Spleen (tissue), 7 donors: Measurements from ENCODE around the gene PXDN.

ENCODE experiments used
- POLR2A ChIP-seq, 3 donors: fragments of 450-650 bp; IDR thresholded peaks; one replicate each; pipeline ENCODE4 v1.5.1; 2017; ENCODE audit warnings: antibody characterized with exemption in 3 of 3, mild to moderate bottlenecking in 1 of 3
- POLR2AphosphoS5 ChIP-seq, 3 donors: sonication (generic); formaldehyde crosslinking; IDR thresholded peaks; one replicate each; pipeline ENCODE4 v1.5.1; 2017; ENCODE audit warnings: antibody characterized with exemption in 3 of 3
- TF ChIP-seq, protein P1 (sequence below), 11 experiments: fragments of 200-600 bp in 7 of 11; fragments of 450-650 bp in 4 of 11; sonication (generic) in 4 of 11; IDR thresholded peaks in 8 of 11; conservative IDR thresholded peaks in 3 of 11; 1 replicate in 7 of 11; 2 replicates in 4 of 11; pipeline versions ENCODE4 v1.4.0 to v1.8.0; 2016 to 2021; ENCODE audit warnings: antibody characterized with exemption in 11 of 11, inconsistent platforms in 4 of 11, mild to moderate bottlenecking in 1 of 11
- donor health status: DM: no; HTN: no; CAD: no; lungs with moderate emphysema.
- donor health status: DM: no; HTN: no; CAD: no.
- donor health status: DM: no; HTN: no; CAD: no.

DNA sequence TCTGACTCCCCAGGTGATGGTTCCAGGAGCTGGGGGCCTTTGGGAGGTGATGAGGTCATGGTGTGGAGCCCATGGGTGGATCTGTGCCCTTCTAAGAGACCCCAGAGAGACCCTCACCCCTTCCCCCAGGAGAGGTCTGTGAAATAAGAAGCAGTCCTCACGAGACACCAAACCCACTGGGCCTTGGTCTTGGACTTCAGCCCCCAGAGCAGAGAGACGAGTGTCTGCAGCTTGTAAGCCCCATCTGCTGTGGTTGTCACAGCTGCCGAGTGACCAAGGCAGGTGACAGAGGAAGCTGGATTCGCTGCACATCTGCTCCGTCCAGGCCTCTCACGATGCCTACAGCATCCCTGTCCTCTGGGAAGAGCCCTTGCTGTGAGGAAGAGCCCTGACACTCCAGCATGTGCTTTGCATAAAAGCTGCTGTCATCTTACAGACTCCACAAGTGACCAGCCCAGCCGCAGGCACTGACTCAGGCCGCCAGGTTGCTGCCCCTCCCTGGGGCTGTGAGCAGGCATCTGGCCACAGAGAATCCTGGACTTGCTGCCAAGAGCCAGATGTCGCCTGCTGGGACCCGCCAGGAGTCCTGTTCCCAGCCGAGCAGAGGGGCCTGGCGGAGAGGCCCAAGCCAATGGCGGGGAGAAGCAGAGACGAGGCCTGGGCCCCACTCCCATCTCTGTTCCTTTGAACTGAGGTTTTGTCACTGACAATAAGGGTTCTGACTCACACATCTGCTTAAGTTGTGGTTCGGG lies 150.8 kb downstream of the PXDN start:
- TF ChIP-seq, protein P1, sequence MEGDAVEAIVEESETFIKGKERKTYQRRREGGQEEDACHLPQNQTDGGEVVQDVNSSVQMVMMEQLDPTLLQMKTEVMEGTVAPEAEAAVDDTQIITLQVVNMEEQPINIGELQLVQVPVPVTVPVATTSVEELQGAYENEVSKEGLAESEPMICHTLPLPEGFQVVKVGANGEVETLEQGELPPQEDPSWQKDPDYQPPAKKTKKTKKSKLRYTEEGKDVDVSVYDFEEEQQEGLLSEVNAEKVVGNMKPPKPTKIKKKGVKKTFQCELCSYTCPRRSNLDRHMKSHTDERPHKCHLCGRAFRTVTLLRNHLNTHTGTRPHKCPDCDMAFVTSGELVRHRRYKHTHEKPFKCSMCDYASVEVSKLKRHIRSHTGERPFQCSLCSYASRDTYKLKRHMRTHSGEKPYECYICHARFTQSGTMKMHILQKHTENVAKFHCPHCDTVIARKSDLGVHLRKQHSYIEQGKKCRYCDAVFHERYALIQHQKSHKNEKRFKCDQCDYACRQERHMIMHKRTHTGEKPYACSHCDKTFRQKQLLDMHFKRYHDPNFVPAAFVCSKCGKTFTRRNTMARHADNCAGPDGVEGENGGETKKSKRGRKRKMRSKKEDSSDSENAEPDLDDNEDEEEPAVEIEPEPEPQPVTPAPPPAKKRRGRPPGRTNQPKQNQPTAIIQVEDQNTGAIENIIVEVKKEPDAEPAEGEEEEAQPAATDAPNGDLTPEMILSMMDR (IDR thresholded peaks at IDR 0.05 in 8 of 11, conservative IDR thresholded peaks at IDR 0.05 in 3 of 11): no peak
- no peak for TF ChIP-seq POLR2A (IDR thresholded peaks at IDR 0.05)
- peak in 1 of 3 donors; percentile 46 for TF ChIP-seq POLR2AphosphoS5 (IDR thresholded peaks at IDR 0.05)
